DND-41 (cell line): ENCODE measurements around the gene ADORA2A.

ENCODE experiments used
- ATAC-seq: fragments of 200-7000 bp; cut with Tn5 transposase; 3 replicates; pipeline ENCODE4 v1.9.1; 2021; ENCODE audit warnings: low read depth; ENCODE audit not compliant: insufficient read depth
- DNase-seq: peaks from one replicate; pipeline ENCODE4 v3.0.0-alpha.2; 2020
- H2AFZ ChIP-seq: 2 replicates; pipeline ENCODE4 v1.6.0; 2012; ENCODE audit warnings: low read depth, low read length
- H3K27ac ChIP-seq: 2 replicates; pipeline ENCODE4 v1.5.1; 2012; ENCODE audit warnings: low read length, inconsistent platforms
- H3K27me3 ChIP-seq: fragments of 200-600 bp; sonication (generic); 2 replicates; pipeline ENCODE4 v1.6.0; 2012; ENCODE audit warnings: low read length, mild to moderate bottlenecking, inconsistent platforms; ENCODE audit not compliant: insufficient read depth, poor library complexity
- H3K36me3 ChIP-seq: 2 replicates; pipeline ENCODE4 v1.5.1; 2012; ENCODE audit warnings: low read length, inconsistent platforms; ENCODE audit not compliant: insufficient read depth
- H3K4me1 ChIP-seq: 2 replicates; pipeline ENCODE4 v1.5.1; 2012; ENCODE audit warnings: mild to moderate bottlenecking, low read length; ENCODE audit not compliant: insufficient read depth
- H3K4me2 ChIP-seq: 2 replicates; pipeline ENCODE4 v1.6.0; 2012; ENCODE audit warnings: mild to moderate bottlenecking, moderate library complexity, low read length, inconsistent platforms; ENCODE audit not compliant: insufficient read depth
- H3K4me3 ChIP-seq, 2 experiments: fragments of 200-600 bp in 1 of 2; shearing (Covaris generic) in 1 of 2; 2 replicates each; pipeline ENCODE4 v1.5.1; 2012 to 2016; ENCODE audit warnings: inconsistent platforms in 2 of 2, low read length in 2 of 2, mild to moderate bottlenecking in 2 of 2, low read depth in 1 of 2, moderate library complexity in 1 of 2
- H3K79me2 ChIP-seq: 2 replicates; pipeline ENCODE4 v1.6.0; 2012; ENCODE audit warnings: low read length, inconsistent platforms; ENCODE audit not compliant: insufficient read depth
- H3K9ac ChIP-seq: 2 replicates; pipeline ENCODE4 v1.6.0; 2012; ENCODE audit warnings: low read depth, mild to moderate bottlenecking, inconsistent platforms, low read length, moderate library complexity
- H3K9me3 ChIP-seq: 2 replicates; pipeline ENCODE4 v1.5.1; 2012; ENCODE audit warnings: low read length, moderate library complexity, mild to moderate bottlenecking, inconsistent platforms; ENCODE audit not compliant: insufficient read depth, severe bottlenecking
- H4K20me1 ChIP-seq: 2 replicates; pipeline ENCODE4 v1.6.0; 2012; ENCODE audit warnings: low read length; ENCODE audit not compliant: insufficient read depth
- CTCF ChIP-seq: IDR thresholded peaks from 2 replicates; pipeline ENCODE4 v1.5.1; 2012; ENCODE audit warnings: borderline replicate concordance, low read length, moderate library complexity, mild to moderate bottlenecking; ENCODE audit not compliant: poor library complexity, severe bottlenecking; ENCODE audit errors: extremely low read depth
- EZH2 ChIP-seq: IDR thresholded peaks from 3 replicates; pipeline ENCODE4 v1.6.1; 2012; ENCODE audit warnings: borderline replicate concordance, low read depth, mild to moderate bottlenecking, moderate library complexity, low read length, inconsistent platforms; ENCODE audit not compliant: severe bottlenecking

ADORA2A gene

GRCh38 chr22:24413736-24414385 is 13.5 kb upstream of the ADORA2A start:
- ATAC-seq: no peak
- peaks cover 64% of the 10 kb centered on the region for H3K36me3 ChIP-seq
- H3K9ac ChIP-seq: no peak overlapping the region

GRCh38 chr22:24414523-24414922 is 12.9 kb upstream of the ADORA2A start:
- no peak for TF ChIP-seq CTCF
- no peak for TF ChIP-seq EZH2
- no peak overlapping the region for H2AFZ ChIP-seq
- H3K9ac ChIP-seq: no peak overlapping the region
- ATAC-seq (no peak), DNase-seq (no peak)
- H3K4me3 ChIP-seq: no peak overlapping the region
- H3K79me2 ChIP-seq: no peaks in the 10 kb centered on the region
- H4K20me1 ChIP-seq: 0 out of 2 replicates have a peak, but pooled peaks cover 4% of the 10 kb centered on the region
- H3K4me2 ChIP-seq: no peak overlapping the region
- H3K36me3 ChIP-seq: peaks cover 64% of the 10 kb centered on the region
- H3K27me3 ChIP-seq: no peaks in the 10 kb centered on the region
- H3K4me1 ChIP-seq: no peaks in the 10 kb centered on the region
- H3K9me3 ChIP-seq: no peaks in the 10 kb centered on the region
- no peak overlapping the region for H3K27ac ChIP-seq

More at GRCh38 chr22:24413736-24414385, 13.5 kb upstream of the ADORA2A start:
- H3K4me3 ChIP-seq: no peak overlapping the region
- no peak overlapping the region for H2AFZ ChIP-seq
- H3K4me1 ChIP-seq: no peaks in the 10 kb centered on the region
- no peak for TF ChIP-seq EZH2
- TF ChIP-seq CTCF: no peak
- DNase-seq: no peak
- no peaks in the 10 kb centered on the region for H3K79me2 ChIP-seq
- 0 out of 2 replicates have a peak, but pooled peaks cover 4% of the 10 kb centered on the region for H4K20me1 ChIP-seq
- H3K27me3 ChIP-seq: no peaks in the 10 kb centered on the region
- H3K9me3 ChIP-seq: no peaks in the 10 kb centered on the region
- no peak overlapping the region for H3K27ac ChIP-seq
- H3K4me2 ChIP-seq: no peak overlapping the region

GRCh38 chr22:24414984-24415945 is 12.1 kb upstream of the ADORA2A start:
- no peak overlapping the region for H3K4me3 ChIP-seq
- H4K20me1 ChIP-seq: no peaks in the 10 kb centered on the region
- ATAC-seq: no peak
- TF ChIP-seq CTCF: no peak
- no peak for TF ChIP-seq EZH2
- H3K36me3 ChIP-seq: peaks cover 64% of the 10 kb centered on the region
- 0 out of 2 replicates have a peak overlapping the region, but pooled peaks have one; percentile 10 for H3K27ac ChIP-seq
- no peak overlapping the region for H3K9ac ChIP-seq
- H3K4me1 ChIP-seq: no peaks in the 10 kb centered on the region
- H3K4me2 ChIP-seq: no peak overlapping the region
- DNase-seq: no peak
- no peak overlapping the region for H2AFZ ChIP-seq
- H3K9me3 ChIP-seq: no peaks in the 10 kb centered on the region
- H3K79me2 ChIP-seq: no peaks in the 10 kb centered on the region
- H3K27me3 ChIP-seq: no peaks in the 10 kb centered on the region
